ENCODE results near the gene ATXN1. TPM values are rescaled to one million over a fixed set of nuclear protein-coding genes. Genes with fewer than 3 reads are reported as not detected.
"Not testable (repeated sequence)": the region's sequence is repeated elsewhere in the genome, so short reads cannot be mapped to it uniquely, and the experiment has no call there.

ATXN1 gene
- total RNA-seq, 1 donor from 2014 or later = 70.0 TPM

DNA sequence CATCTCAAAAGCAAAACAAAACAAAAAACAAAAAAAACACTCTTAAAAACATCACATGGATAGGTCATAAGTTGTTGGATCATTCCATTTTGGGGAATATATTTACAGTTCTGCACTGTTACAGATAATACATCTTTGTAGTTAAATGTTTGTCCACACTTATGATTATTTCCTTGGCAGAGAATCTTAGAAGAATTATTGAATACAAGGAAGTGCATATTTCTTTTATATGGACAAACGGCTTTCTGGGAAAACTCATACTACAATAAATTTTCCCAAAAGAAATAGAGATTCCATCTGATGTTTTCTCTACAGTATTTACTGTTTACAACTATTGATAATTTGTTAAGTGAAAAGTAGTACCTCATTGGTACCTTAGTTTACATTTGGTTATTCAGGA lies 489.1 kb downstream of the ATXN1 start:
- DNase-seq = no peak
- Mint-ChIP-seq H3K9me3 (no peaks in the 10 kb centered on the region), H3K4me3 (no peak overlapping the region), H3K4me1 (peaks cover 2% of the 10 kb centered on the region), H3K27me3 (peaks cover 2% of the 10 kb centered on the region), H3K27ac (no peak overlapping the region), H3K36me3 (ENCODE audit: low read depth) (no peaks in the 10 kb centered on the region)
- intact Hi-C loops (cut with micrococcal nuclease) = no loop called here

DNA sequence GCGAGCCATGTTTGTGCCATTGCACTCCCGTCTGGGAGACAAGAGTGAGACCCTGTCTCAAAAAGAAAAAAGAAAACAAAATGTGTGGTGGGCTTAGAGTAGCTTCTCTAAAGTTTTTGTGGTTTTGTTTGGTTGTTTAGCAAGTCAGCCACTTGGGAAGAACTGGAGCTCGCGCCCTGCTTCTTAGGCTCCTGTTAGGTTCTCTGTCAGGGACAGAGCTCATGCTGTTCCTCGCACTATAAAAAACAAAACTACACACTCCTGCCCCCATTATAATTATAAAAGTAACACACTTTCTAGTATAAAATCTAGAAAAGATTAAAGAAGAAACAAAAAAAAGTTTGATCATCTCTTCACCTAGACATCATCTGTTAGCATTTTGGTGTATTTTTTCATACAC lies 489.8 kb downstream of the ATXN1 start:
- H3K27me3 Mint-ChIP-seq = peaks cover 2% of the 10 kb centered on the region
- no peak overlapping the region for H3K4me3 Mint-ChIP-seq
- intact Hi-C loops (cut with micrococcal nuclease) = no loop called here
- no peaks in the 10 kb centered on the region for H3K36me3 Mint-ChIP-seq (ENCODE audit: low read depth)
- peaks cover 2% of the 10 kb centered on the region for H3K4me1 Mint-ChIP-seq
- no peak overlapping the region for H3K27ac Mint-ChIP-seq
- no peak for DNase-seq
- no peaks in the 10 kb centered on the region for H3K9me3 Mint-ChIP-seq

DNA sequence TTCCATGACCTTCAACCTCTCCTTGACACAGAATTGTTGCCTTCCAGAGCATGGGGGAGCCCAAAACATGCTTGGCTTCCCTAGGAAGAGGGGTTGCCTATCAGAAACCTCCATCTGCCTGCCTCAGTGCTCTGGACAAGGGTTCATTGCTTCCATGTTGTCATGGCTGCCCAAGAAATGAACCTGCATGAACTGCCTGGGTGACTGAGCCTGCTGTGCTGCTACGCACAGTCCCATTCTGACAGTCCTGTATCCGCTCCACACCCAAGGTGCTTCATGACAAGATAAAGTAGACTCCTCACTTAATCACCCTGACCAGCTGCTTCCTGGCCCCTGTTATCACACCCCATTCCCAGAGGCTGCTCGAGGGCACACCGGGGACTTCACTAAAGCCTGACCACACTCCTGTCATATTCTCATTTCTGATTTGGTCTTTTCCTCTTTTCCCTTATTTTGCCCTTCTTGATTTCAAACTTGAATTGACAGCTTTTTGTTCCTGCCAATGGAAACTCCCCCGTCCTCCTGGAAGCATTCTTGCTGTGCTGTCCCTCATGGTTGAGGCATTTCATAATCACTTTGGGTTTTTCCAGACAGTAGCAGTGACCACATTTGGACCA lies 491.0 kb downstream of the ATXN1 start:
- H3K4me1 Mint-ChIP-seq = peaks cover 2% of the 10 kb centered on the region
- no peak for DNase-seq
- H3K27ac Mint-ChIP-seq = no peak overlapping the region
- intact Hi-C loops (cut with micrococcal nuclease) = no loop called here
- H3K9me3 Mint-ChIP-seq = no peaks in the 10 kb centered on the region
- no peak overlapping the region for H3K4me3 Mint-ChIP-seq
- H3K27me3 Mint-ChIP-seq = peaks cover 2% of the 10 kb centered on the region
- H3K36me3 Mint-ChIP-seq (ENCODE audit: low read depth) = no peaks in the 10 kb centered on the region

DNA sequence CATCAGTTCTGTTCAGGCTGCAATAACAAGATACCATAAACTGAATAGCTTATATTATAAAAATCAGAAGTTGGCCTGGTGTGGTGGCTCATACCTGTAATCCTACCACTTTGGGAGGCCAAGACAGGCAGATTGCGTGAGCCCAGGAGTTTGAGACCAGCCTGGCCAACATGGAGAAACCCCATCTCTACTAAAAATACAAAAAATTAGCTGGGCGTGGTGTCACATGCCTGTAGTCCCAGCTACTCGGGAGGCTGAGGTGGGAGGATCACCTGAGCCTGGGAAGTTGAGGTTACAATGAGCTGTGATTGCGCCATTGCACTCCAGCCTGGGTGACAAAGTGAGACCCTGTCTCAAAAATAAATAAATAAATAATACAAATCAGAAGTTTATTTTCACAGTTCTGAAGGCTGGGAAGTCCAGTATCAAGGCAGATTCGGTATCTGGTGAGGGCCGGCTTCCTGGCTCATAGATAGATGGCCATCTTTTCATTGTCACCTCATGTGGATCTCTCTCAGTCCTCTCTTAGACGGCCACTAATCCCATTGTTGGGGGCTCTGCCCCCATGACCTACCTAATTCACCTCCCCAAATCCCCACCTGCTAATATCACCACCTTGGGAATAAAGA lies 491.7 kb downstream of the ATXN1 start:
- H3K27me3 Mint-ChIP-seq; H3K9me3 Mint-ChIP-seq; H3K4me3 Mint-ChIP-seq; H3K36me3 Mint-ChIP-seq (ENCODE audit: low read depth); H3K4me1 Mint-ChIP-seq; H3K27ac Mint-ChIP-seq; DNase-seq; intact Hi-C loops (cut with micrococcal nuclease): not testable (repeated sequence)

GRCh38 chr6:16267428-16268263 lies 493.6 kb downstream of the ATXN1 start:
- no peak overlapping the region for H3K4me3 Mint-ChIP-seq
- no peaks in the 10 kb centered on the region for H3K36me3 Mint-ChIP-seq (ENCODE audit: low read depth)
- peaks cover 5% of the 10 kb centered on the region for H3K27me3 Mint-ChIP-seq
- no peak for DNase-seq
- intact Hi-C loops (cut with micrococcal nuclease) = no loop called here
- H3K9me3 Mint-ChIP-seq = no peaks in the 10 kb centered on the region
- no peaks in the 10 kb centered on the region for H3K4me1 Mint-ChIP-seq
- H3K27ac Mint-ChIP-seq = no peak overlapping the region

DNA sequence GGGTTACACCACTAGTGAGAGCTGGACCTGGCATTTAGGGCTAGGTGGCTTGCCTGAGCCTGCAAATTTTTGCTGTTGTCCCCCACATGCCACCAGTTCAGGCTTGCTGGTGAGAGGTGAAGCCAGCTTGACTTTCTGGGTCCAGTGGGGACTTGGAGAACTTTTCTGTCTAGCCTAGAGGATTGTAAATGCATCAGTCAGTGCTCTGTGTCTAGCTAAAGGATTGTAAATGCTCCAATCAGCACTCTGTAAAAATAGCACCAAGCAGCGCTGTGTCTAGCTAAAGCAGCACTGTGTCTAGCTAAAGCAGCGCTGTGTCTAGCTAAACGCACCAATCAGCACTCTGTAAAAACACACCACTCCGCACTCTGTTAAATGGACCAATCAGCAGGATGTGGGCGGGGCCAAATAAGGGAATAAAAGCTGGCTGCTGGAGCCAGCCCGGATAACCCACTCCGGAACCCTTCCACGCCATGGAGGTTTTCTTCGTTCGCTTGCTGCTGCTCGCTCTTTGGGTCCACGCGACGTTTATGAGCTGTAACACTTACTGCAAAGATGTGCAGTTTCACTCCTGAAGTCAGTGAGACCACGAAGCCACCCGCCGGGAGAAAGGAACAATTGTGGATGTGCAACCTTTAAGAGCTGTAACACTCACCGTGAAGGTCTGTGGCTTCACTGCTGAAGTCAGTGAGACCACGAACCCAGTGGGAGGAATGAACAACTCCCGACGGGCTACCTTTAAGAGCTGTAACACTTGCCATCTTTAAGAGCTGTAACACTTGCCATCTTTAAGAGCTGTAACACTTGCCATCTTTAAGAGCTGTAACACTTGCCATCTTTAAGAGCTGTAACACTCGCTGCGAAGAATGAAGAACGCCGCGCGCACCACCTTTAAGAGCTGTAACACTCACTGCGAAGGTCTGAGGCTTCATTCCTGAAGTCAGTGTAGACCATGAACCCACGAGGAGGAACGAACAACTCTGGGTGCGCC lies 495.6 kb downstream of the ATXN1 start:
- Mint-ChIP-seq H3K9me3 (no peaks in the 10 kb centered on the region), H3K27ac (no peak overlapping the region), H3K36me3 (ENCODE audit: low read depth) (no peaks in the 10 kb centered on the region), H3K4me1 (no peaks in the 10 kb centered on the region), H3K27me3 (peaks cover 5% of the 10 kb centered on the region), H3K4me3 (no peak overlapping the region)
- DNase-seq = no peak
- intact Hi-C loops (cut with micrococcal nuclease) = loop anchor here (1.0 kb wide), 1 partner anchor 45 kb away; no protein-coding TSS in a partner anchor

- Mint-ChIP-seq H3K27ac (no peak overlapping the region), H3K36me3 (ENCODE audit: low read depth) (no peaks in the 10 kb centered on the region), H3K9me3 (no peaks in the 10 kb centered on the region), H3K27me3 (peaks cover 3% of the 10 kb centered on the region), H3K4me3 (no peak overlapping the region), H3K4me1 (no peaks in the 10 kb centered on the region)
- intact Hi-C loops (cut with micrococcal nuclease) = loop anchor here (1.0 kb wide), 1 partner anchor 44 kb away; no protein-coding TSS in a partner anchor
- DNase-seq = no peak
Measured at GRCh38 chr6:16264785-16265184, 496.5 kb downstream of the ATXN1 start.

GRCh38 chr6:16263464-16264099 lies 497.7 kb downstream of the ATXN1 start:
- H3K4me1 Mint-ChIP-seq; DNase-seq; intact Hi-C loops (cut with micrococcal nuclease): not testable (repeated sequence)

GRCh38 chr6:16262773-16263172 lies 498.5 kb downstream of the ATXN1 start:
- H3K36me3 Mint-ChIP-seq (ENCODE audit: low read depth); H3K9me3 Mint-ChIP-seq; H3K27me3 Mint-ChIP-seq; H3K27ac Mint-ChIP-seq; H3K4me1 Mint-ChIP-seq; H3K4me3 Mint-ChIP-seq; intact Hi-C loops (cut with micrococcal nuclease); DNase-seq: not testable (repeated sequence)

More at GRCh38 chr6:16263464-16264099, 497.7 kb downstream of the ATXN1 start:
- not testable (repeated sequence) for H3K27ac Mint-ChIP-seq; H3K27me3 Mint-ChIP-seq; H3K36me3 Mint-ChIP-seq (ENCODE audit: low read depth); H3K9me3 Mint-ChIP-seq; H3K4me3 Mint-ChIP-seq

- H3K9me3 Mint-ChIP-seq; H3K27ac Mint-ChIP-seq; H3K27me3 Mint-ChIP-seq; intact Hi-C loops (cut with micrococcal nuclease); DNase-seq; H3K4me1 Mint-ChIP-seq; H3K36me3 Mint-ChIP-seq (ENCODE audit: low read depth); H3K4me3 Mint-ChIP-seq: not testable (repeated sequence)
Measured at GRCh38 chr6:16260602-16261001, 500.7 kb downstream of the ATXN1 start.

DNA sequence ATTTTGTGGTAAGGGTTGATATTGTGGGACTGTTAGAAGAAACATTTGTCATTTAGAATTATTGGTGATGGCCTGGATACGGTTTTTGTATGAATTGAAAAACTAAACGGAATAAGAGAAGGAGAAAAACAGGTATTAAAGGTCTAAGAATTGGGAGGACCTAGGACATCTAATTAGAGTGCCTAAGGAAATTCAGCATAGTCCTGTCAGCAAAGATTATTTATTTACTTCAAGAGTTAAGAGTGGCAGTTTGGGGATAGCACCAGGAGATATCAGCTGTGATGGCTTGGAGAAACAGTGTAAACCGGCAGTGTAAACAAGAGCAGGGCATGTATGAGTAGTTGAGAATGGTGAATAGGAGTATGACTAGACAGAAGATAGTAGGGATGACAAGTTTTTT lies 501.7 kb downstream of the ATXN1 start:
- DNase-seq; H3K9me3 Mint-ChIP-seq; H3K27ac Mint-ChIP-seq; H3K36me3 Mint-ChIP-seq (ENCODE audit: low read depth); intact Hi-C loops (cut with micrococcal nuclease); H3K4me3 Mint-ChIP-seq; H3K4me1 Mint-ChIP-seq; H3K27me3 Mint-ChIP-seq: not testable (repeated sequence)

- no peaks in the 10 kb centered on the region for H3K9me3 Mint-ChIP-seq
- no peak overlapping the region for H3K27ac Mint-ChIP-seq
- H3K36me3 Mint-ChIP-seq (ENCODE audit: low read depth) = no peaks in the 10 kb centered on the region
- H3K4me3 Mint-ChIP-seq = no peak overlapping the region
- intact Hi-C loops (cut with micrococcal nuclease) = no loop called here
- peaks cover 3% of the 10 kb centered on the region for H3K27me3 Mint-ChIP-seq
- no peak for DNase-seq
- H3K4me1 Mint-ChIP-seq = no peaks in the 10 kb centered on the region
Measured at GRCh38 chr6:16258709-16259075, 502.6 kb downstream of the ATXN1 start.
